Measurements from ENCODE around the gene NAA60. TPM values are rescaled to one million over a fixed set of nuclear protein-coding genes. Genes with fewer than 3 reads are reported as not detected.
"Not testable (repeated sequence)": the region's sequence is repeated elsewhere in the genome, so short reads cannot be mapped to it uniquely, and the experiment has no call there.

NAA60 gene
- total RNA-seq, 4 donors from 2014 or later = 17.0 to 31.7 (median 26.5) TPM

DNA sequence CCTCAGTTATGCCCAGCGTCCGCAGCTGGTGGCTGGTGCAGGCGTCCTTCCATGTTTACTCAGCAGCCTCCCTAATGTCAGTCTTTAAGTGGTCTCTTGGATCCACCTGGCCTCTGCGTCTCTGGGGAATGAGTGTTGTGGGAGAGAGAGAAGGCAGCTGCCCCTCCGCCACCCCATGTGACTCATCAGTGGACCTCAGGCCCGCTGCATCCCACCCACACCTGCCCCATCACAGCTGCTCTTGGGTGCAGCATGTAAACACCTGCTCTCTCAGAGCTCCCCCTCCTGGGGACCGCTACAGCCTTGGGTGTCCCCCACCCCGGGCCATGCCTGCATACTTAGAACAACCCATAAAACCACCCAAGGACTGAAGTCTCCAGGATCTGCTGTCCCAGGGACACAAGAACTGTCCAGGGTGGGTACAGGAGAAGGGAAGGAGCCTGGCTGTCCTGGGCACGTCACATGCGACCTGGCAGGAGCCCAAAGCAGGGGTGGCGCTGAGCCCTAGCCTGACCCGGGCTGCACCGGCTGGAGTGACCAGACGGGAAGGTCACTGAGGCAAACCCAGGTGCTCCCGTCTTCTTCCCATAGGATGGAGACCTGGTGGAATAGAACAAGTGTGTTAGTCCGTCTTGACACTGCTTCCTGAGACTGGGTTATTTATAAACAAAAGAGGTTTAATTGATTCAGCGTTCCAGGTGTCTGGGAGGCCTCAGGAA, 47.6 kb downstream of the NAA60 start:
- no peak for ATAC-seq (ENCODE audit: low FRiP score)
- no peak for DNase-seq (ENCODE audit: low spot score)
- TF ChIP-seq, protein P1, sequence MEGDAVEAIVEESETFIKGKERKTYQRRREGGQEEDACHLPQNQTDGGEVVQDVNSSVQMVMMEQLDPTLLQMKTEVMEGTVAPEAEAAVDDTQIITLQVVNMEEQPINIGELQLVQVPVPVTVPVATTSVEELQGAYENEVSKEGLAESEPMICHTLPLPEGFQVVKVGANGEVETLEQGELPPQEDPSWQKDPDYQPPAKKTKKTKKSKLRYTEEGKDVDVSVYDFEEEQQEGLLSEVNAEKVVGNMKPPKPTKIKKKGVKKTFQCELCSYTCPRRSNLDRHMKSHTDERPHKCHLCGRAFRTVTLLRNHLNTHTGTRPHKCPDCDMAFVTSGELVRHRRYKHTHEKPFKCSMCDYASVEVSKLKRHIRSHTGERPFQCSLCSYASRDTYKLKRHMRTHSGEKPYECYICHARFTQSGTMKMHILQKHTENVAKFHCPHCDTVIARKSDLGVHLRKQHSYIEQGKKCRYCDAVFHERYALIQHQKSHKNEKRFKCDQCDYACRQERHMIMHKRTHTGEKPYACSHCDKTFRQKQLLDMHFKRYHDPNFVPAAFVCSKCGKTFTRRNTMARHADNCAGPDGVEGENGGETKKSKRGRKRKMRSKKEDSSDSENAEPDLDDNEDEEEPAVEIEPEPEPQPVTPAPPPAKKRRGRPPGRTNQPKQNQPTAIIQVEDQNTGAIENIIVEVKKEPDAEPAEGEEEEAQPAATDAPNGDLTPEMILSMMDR (IDR thresholded peaks at IDR 0.05) = no peak

DNA sequence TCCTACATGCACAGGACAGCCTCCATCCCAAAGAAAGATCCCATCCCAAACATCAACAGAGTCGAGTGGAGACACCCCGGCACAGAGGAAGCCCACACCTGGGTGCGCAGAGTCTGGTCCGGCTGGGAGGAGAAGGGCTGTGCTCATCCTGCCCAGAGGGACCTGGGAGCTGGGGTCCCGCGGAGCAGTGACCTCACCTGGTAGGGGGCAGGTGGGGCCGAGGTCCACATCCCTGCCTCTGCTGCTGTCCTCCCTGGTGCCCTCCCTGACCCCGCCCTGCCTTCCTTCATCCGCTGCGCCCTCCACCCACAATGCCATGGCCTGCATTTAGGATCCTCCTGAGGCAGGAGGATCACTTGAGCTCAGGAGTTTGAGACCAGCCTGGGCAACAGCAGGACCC, 48.9 kb downstream of the NAA60 start:
- TF ChIP-seq, protein P1 (IDR thresholded peaks at IDR 0.05) = no peak
- ATAC-seq (ENCODE audit: low FRiP score) (no peak), DNase-seq (ENCODE audit: low spot score) (no peak)

DNA sequence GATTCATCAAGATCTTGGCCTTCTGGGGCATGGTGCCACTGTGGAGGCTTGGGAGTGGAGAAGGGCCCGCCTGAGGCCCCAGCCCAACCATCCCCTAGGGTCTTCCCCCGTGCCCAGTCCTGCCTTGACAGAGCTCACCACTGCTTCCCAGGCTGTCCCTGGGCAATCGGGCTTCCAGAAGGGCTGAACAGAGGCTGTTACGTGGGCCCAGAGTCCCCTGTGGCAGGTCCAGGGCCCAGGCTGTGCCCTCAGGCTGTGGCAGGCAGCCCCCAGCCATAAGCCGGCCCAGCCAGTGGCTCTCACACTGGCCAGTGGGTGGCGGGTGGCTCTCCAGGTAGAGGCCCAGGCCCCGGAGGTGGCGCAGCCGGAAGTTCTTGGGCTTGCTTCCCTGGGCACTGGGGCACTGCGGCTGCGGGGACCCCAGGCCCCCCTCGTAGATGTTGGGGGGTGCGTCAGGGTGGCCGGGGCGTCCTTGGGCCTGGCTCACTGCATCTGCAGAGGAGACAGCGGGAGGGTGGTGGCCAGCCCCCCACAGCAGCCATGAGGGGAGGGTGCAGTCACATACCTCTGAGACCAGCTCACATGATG, 51.0 kb downstream of the NAA60 start:
- TF ChIP-seq, protein P1 (IDR thresholded peaks at IDR 0.05) = no peak
- ATAC-seq (ENCODE audit: low FRiP score) (no peak), DNase-seq (ENCODE audit: low spot score) (no peak)

DNA sequence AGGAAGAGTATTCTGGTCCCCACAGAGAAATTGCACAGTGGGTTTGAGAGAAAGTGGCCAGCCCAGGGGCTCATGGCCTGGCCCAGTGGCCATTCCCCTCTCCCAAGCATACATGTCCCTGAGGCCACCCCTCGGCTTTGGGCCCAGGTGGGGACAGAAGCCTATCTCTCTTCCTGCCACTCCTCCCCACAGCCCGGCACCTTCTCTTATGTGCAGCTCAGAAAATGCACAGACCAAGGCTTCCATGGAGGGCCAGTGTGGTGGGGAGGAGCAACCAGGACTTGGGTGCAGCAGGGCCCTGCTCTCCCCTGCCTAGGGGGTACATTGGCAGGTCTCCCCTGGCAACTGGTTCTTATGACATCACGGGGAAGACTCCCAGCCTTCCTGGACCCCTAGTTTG, 51.7 kb downstream of the NAA60 start, which contains the start of gene C16orf90:
Gene C16orf90, minus strand, starts transcription at position 314 of the 400 bp plus-strand sequence. Its CDS starts 68 bp downstream, at position 246.
- DNase-seq (ENCODE audit: low spot score) = no peak
- no peak for ATAC-seq (ENCODE audit: low FRiP score)
- TF ChIP-seq, protein P1 (IDR thresholded peaks at IDR 0.05) = no peak

DNA sequence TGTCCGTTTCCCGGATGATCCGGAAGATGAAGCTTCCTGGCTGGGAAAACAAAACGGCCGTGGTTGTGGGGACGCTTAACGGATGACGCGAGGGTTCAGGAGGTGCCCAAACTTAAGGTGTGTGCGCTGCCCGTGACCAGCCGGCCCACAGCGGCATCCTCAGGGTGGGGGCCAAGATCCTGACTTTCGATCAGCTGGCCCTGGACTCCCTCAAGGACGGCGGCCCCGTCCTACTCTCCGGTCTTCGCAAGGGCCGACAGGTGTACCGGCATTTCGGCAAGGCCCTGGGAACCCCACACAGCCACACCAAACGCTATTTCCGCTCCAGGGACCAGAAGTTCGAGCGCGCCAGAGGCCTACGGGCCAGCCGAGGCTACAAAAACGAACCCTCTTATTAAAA, 52.9 kb downstream of the NAA60 start:
- TF ChIP-seq, protein P1 (IDR thresholded peaks at IDR 0.05) = no peak
- DNase-seq (ENCODE audit: low spot score) (no peak), ATAC-seq (ENCODE audit: low FRiP score) (no peak)

DNA sequence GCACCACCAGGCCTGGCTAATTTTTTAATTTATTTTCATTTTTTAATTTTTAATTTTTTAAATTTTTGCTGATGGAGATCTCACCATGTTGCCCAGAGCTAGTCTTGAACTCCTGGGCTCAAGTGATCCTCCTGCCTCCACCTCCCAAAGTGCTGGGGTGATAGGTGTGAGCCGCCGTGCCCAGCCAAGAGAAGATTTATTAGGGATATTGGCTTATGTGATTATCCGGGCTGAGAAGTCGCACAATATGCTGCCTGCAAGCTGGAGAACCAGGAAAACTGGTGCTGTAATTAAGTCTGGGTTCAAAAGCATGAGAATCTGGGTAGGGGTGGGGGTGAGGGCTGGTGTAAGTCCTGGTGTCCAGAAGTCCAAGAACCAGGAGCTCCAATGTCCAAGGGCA, 54.3 kb downstream of the NAA60 start:
- ATAC-seq (ENCODE audit: low FRiP score) (no peak), DNase-seq (ENCODE audit: low spot score) (no peak)
- TF ChIP-seq, protein P1 (IDR thresholded peaks at IDR 0.05) = no peak

- ATAC-seq (ENCODE audit: low FRiP score) (no peak), DNase-seq (ENCODE audit: low spot score) (no peak)
- TF ChIP-seq, protein P1 (IDR thresholded peaks at IDR 0.05) = no peak
These were observed 55.5 kb downstream of the NAA60 start for GRCh38 chr16:3498988-3499387.

GRCh38 chr16:3501412-3501761, 57.9 kb downstream of the NAA60 start:
- not testable (repeated sequence) for ATAC-seq (ENCODE audit: low FRiP score); DNase-seq (ENCODE audit: low spot score)
